A549 (cell line): ENCODE measurements around the gene ID3. TPM values are rescaled to one million over a fixed set of nuclear protein-coding genes. Genes with fewer than 3 reads are reported as not detected.

Experiments
- ATAC-seq, 2 experiments: fragments of 200-7000 bp in 1 of 2; fragments of >200 bp in 1 of 2; cut with Nextera tagmentation in 1 of 2; cut with Tn5 transposase in 1 of 2; 3 replicates each; pipeline versions ENCODE4 v1.8.0 to v1.9.1; 2018 to 2020; ENCODE audit warnings: mild to moderate bottlenecking in 1 of 2, moderate library complexity in 1 of 2
- CTCF ChIA-PET: fragments of 300-600 bp; sonication (Branson Sonifier 250); formaldehyde crosslinking; extraction: SDS; loops from one replicate; lab custom pipeline; 2021; ENCODE audit warnings: antibody characterized with exemption, inconsistent platforms; lab: Yijun Ruan, JAX
- POLR2A ChIA-PET: fragments of 350-600 bp; formaldehyde crosslinking; extraction: SDS; loops from one replicate; lab custom pipeline; 2021; ENCODE audit warnings: antibody characterized with exemption, inconsistent platforms; lab: Yijun Ruan, JAX
- DNase-seq, 2 experiments: peaks; one replicate each; pipeline versions ENCODE4 v3.0.0 to v3.0.0-alpha.2; 2011 to 2016; ENCODE audit warnings: low read depth in 1 of 2, low spot score in 1 of 2
- FAIRE-seq: peaks from 2 replicates; lab custom pipeline; 2011; peaks lifted over from hg19 to GRCh38; lab: Jason Lieb, UNC
- H3K27ac ChIP-seq, 2 experiments: fragments of >200 bp; sonication (Bioruptor Twin); formaldehyde crosslinking; 3 replicates each; pipeline ENCODE4 v1.5.1; 2016 to 2017
- H3K4me1 ChIP-seq: fragments of >200 bp; sonication (Bioruptor Twin); formaldehyde crosslinking; 3 replicates; pipeline ENCODE4 v1.6.1; 2016
- H3K4me2 ChIP-seq: fragments of >200 bp; sonication (Bioruptor Twin); formaldehyde crosslinking; 3 replicates; pipeline ENCODE4 v1.6.1; 2016
- H3K4me3 ChIP-seq: fragments of >200 bp; sonication (Bioruptor Twin); formaldehyde crosslinking; 3 replicates; pipeline ENCODE4 v1.5.1; 2016
- H3K9me3 ChIP-seq: fragments of >200 bp; sonication (Bioruptor Twin); formaldehyde crosslinking; 3 replicates; pipeline ENCODE4 v1.6.1; 2016
- ATOH8 ChIP-seq: fragments of 250-450 bp; sonication (Bioruptor Pico); IDR thresholded peaks from 2 replicates; pipeline ENCODE4 v1.5.0; 2020; ENCODE audit warnings: low read depth, mild to moderate bottlenecking, moderate library complexity
- BCL3 ChIP-seq: fragments of >200 bp; sonication (Bioruptor Twin); formaldehyde crosslinking; IDR thresholded peaks from 3 replicates; pipeline ENCODE4 v1.6.1; 2016
- BHLHE40 ChIP-seq: IDR thresholded peaks from 2 replicates; pipeline ENCODE4 v1.6.1; 2012; ENCODE audit warnings: low read depth, low read length, inconsistent platforms
- ELK1 ChIP-seq: fragments of 150-350 bp; IDR thresholded peaks from 2 replicates; pipeline ENCODE4 v1.6.1; 2014; ENCODE audit warnings: low read depth, mild to moderate bottlenecking, low read length
- ESRRA ChIP-seq: fragments of 150-350 bp; IDR thresholded peaks from 2 replicates; pipeline ENCODE4 v1.6.1; 2014; ENCODE audit warnings: mild to moderate bottlenecking, low read length, borderline replicate concordance
- FOSB ChIP-seq: fragments of 250-450 bp; sonication (Bioruptor Pico); IDR thresholded peaks from 2 replicates; pipeline ENCODE4 v1.5.0; 2020; ENCODE audit warnings: mild to moderate bottlenecking, moderate library complexity
- HES2 ChIP-seq: fragments of >200 bp; sonication (Bioruptor Twin); formaldehyde crosslinking; IDR thresholded peaks from 2 replicates; pipeline ENCODE4 v1.6.1; 2016
- HMGXB4 ChIP-seq: fragments of 250-450 bp; sonication (Bioruptor Pico); IDR thresholded peaks from 2 replicates; pipeline ENCODE4 v1.5.0; 2021; ENCODE audit warnings: mild to moderate bottlenecking, moderate library complexity, borderline replicate concordance
- HOXA7 ChIP-seq: fragments of 250-450 bp; sonication (Bioruptor Pico); IDR thresholded peaks from 2 replicates; pipeline ENCODE4 v1.5.0; 2020; ENCODE audit warnings: mild to moderate bottlenecking, moderate library complexity
- HOXB13 ChIP-seq: fragments of 250-450 bp; sonication (Bioruptor Pico); IDR thresholded peaks from 2 replicates; pipeline ENCODE4 v1.5.0; 2020; ENCODE audit warnings: low read depth, mild to moderate bottlenecking, moderate library complexity
- JUNB ChIP-seq: fragments of >200 bp; sonication (Bioruptor Twin); formaldehyde crosslinking; IDR thresholded peaks from 2 replicates; pipeline ENCODE4 v1.6.1; 2016
- KDM1A ChIP-seq: fragments of 200-600 bp; sonication (generic); IDR thresholded peaks from 2 replicates; pipeline ENCODE4 v1.6.1; 2016; ENCODE audit warnings: low read depth, mild to moderate bottlenecking
- NFE2L2 ChIP-seq: fragments of 150-350 bp; conservative IDR thresholded peaks from 2 replicates; pipeline ENCODE4 v1.6.1; 2014; ENCODE audit warnings: low read length
- POLR2A ChIP-seq: IDR thresholded peaks from 2 replicates; pipeline ENCODE4 v1.6.1; 2012; ENCODE audit warnings: mild to moderate bottlenecking, low read length
- RARB ChIP-seq: fragments of 250-450 bp; sonication (Bioruptor Pico); IDR thresholded peaks from 2 replicates; pipeline ENCODE4 v1.8.0; 2021; ENCODE audit warnings: mild to moderate bottlenecking, moderate library complexity
- TP53 ChIP-seq: fragments of 250-450 bp; sonication (Bioruptor Pico); IDR thresholded peaks from 2 replicates; pipeline ENCODE4 v1.5.0; 2021; ENCODE audit warnings: mild to moderate bottlenecking, moderate library complexity
- WGBS: methylation state at CpG from one replicate; pipeline ENCODE4 v1.1.6; 2017; ENCODE audit errors: missing lambda C conversion rate; 5-methylcytosine and 5-hydroxymethylcytosine counted together
- polyA plus RNA-seq, 4 experiments: library from polyadenylated mRNA; depleted of rRNA in 3 of 4; stranded (reverse); fragments of >200 nt; fragmentation: RNase III in 1 of 4; extraction: RNeasy Plus Mini Kit Qiagen cat#74134 plus additional on column Dnase treatment in 1 of 4; gene quantifications; 2 replicates in 3 of 4; 3 replicates in 1 of 4; pipeline ENCODE4 v1.2.3, GENCODE V29; 2011 to 2017

The ID3 gene
- polyA plus RNA-seq, 2 of the 4 experiments (the other 2 are of a cell fraction): 171 to 336 TPM

GRCh38 chr1:23561813-23562100, 2.5 kb upstream of the ID3 start:
- CTCF ChIA-PET: interaction anchor here (0.5 to 29.3 kb wide), 3 partner anchors 11 to 72 kb away, joined by 3 to 699 read pairs (median 3); no protein-coding TSS in a partner anchor
- no peak for FAIRE-seq
- POLR2A ChIA-PET: interaction anchor here (1.1 to 11.2 kb wide), 2 partner anchors 14 to 24 kb away, joined by 6 to 168 read pairs; no protein-coding TSS in a partner anchor
- no peak overlapping the region for H3K4me3 ChIP-seq
- ATAC-seq: no peak
- TF ChIP-seq JUNB: no peak
- no peak for TF ChIP-seq HMGXB4 (CRISPR knock-in tag)
- no peak for TF ChIP-seq ELK1
- TF ChIP-seq POLR2A: no peak
- no peak for TF ChIP-seq HES2
- TF ChIP-seq BCL3: no peak
- TF ChIP-seq NFE2L2: no peak
- H3K4me1 ChIP-seq: peaks cover 62% of the 10 kb centered on the region
- 4% methylated on average over 2 of the region's 2 CpGs for WGBS
- H3K4me2 ChIP-seq: peak overlapping the region; percentile 96
- DNase-seq: no peak
- H3K27ac ChIP-seq: peak overlapping the region; percentile 96 to 98
- no peaks in the 10 kb centered on the region for H3K9me3 ChIP-seq

GRCh38 chr1:23561076-23561812, 1.9 kb upstream of the ID3 start:
- DNase-seq: no peak
- ATAC-seq: no peak
- no peak overlapping the region for H3K4me3 ChIP-seq
- WGBS: 40% methylated on average over 6 of the region's 6 CpGs
- TF ChIP-seq FOSB (0 out of 2 replicates have a peak, but pooled peaks have one; percentile 40), RARB (CRISPR knock-in tag) (0 out of 2 replicates have a peak, but pooled peaks have one; percentile 8), ATOH8 (no peak)
- H3K4me2 ChIP-seq: peak overlapping the region; percentile 96
- CTCF ChIA-PET: interaction anchor here (1.7 to 29.3 kb wide), 2 partner anchors 11 to 73 kb away, joined by 3 to 699 read pairs; no protein-coding TSS in a partner anchor
- no peaks in the 10 kb centered on the region for H3K9me3 ChIP-seq
- H3K27ac ChIP-seq: peak overlapping the region; percentile 96 to 98
- no peak for FAIRE-seq
- POLR2A ChIA-PET: interaction anchor here (1.1 to 11.2 kb wide), 2 partner anchors 14 to 25 kb away, joined by 6 to 168 read pairs; no protein-coding TSS in a partner anchor
- H3K4me1 ChIP-seq: peaks cover 67% of the 10 kb centered on the region

- ATAC-seq: no peak
- no peak for DNase-seq
- Histone ChIP-seq H3K4me1 (peaks cover 67% of the 10 kb centered on the region), H3K27ac (peak overlapping the region; percentile 96 to 98), H3K4me3 (peak overlapping the region; percentile 92), H3K4me2 (peak overlapping the region; percentile 96), H3K9me3 (no peaks in the 10 kb centered on the region)
- FAIRE-seq: no peak
- TF ChIP-seq BHLHE40: no peak
- TF ChIP-seq ESRRA: no peak
- TF ChIP-seq TP53 (CRISPR knock-in tag): 0 out of 2 replicates have a peak, but pooled peaks have one; percentile 57
- TF ChIP-seq KDM1A: no peak
- peak; percentile 72 for TF ChIP-seq HOXA7 (CRISPR knock-in tag)
- 0 out of 2 replicates have a peak, but pooled peaks have one; percentile 11 for TF ChIP-seq HOXB13 (CRISPR knock-in tag)
- CTCF ChIA-PET: interaction anchor here (0.6 to 29.3 kb wide), 10 partner anchors 12 to 138 kb away, joined by 3 to 699 read pairs (median 4); no protein-coding TSS in a partner anchor
- WGBS: 5% methylated on average over 6 of the region's 6 CpGs
- POLR2A ChIA-PET: interaction anchor here (0.6 to 11.2 kb wide), 12 partner anchors 8 to 842 kb away, joined by 3 to 168 read pairs (median 12); partner anchors contain the start of gene RPL11
Measured at GRCh38 chr1:23559985-23560741, 862 bp upstream of the ID3 start.
